H1 (cell line): ENCODE data around the gene AAK1. TPM values are rescaled to one million over a fixed set of nuclear protein-coding genes. Genes with fewer than 3 reads are reported as not detected.

Experiments used
- BRCA1 ChIP-seq: IDR thresholded peaks from 2 replicates; pipeline ENCODE4 v1.6.1; 2012; ENCODE audit warnings: low read depth, low read length, improper control_type of control experiment
- CBX5 ChIP-seq: fragments of 300-800, 300-1000 bp; sonication (generic); IDR thresholded peaks from 2 replicates; pipeline ENCODE4 v1.7.1; 2016; ENCODE audit warnings: antibody characterized with exemption, low read length, low read depth
- CHD7 ChIP-seq: fragments of 300-600 bp; sonication (generic); IDR thresholded peaks from 2 replicates; pipeline ENCODE4 v1.7.1; 2012; ENCODE audit warnings: low read length, moderate library complexity, mild to moderate bottlenecking, inconsistent platforms; ENCODE audit not compliant: insufficient replicate concordance
- CTBP2 ChIP-seq: IDR thresholded peaks from 2 replicates; pipeline ENCODE4 v1.7.0; 2011; ENCODE audit warnings: borderline replicate concordance, mild to moderate bottlenecking, moderate library complexity, mixed read lengths, low read length; ENCODE audit not compliant: insufficient read depth, insufficient read length
- JUND ChIP-seq: IDR thresholded peaks from 2 replicates; pipeline ENCODE4 v1.6.1; 2011; ENCODE audit warnings: mild to moderate bottlenecking, improper control_type of control experiment, low read length
- MAFK ChIP-seq: IDR thresholded peaks from 2 replicates; pipeline ENCODE4 v1.6.1; 2012; ENCODE audit warnings: low read depth, mild to moderate bottlenecking, improper control_type of control experiment, low read length
- MAX ChIP-seq: IDR thresholded peaks from 2 replicates; pipeline ENCODE4 v1.6.1; 2012; ENCODE audit warnings: inconsistent platforms
- SP2 ChIP-seq: IDR thresholded peaks from 2 replicates; pipeline ENCODE4 v1.6.1; 2012; ENCODE audit warnings: mild to moderate bottlenecking, low read length, inconsistent platforms
- SUZ12 ChIP-seq: fragments of 200-600 bp; sonication (generic); IDR thresholded peaks from 2 replicates; pipeline ENCODE4 v1.6.1; 2012; ENCODE audit warnings: mild to moderate bottlenecking, inconsistent platforms, low read length, moderate library complexity, mixed read lengths
- TAF1 ChIP-seq: IDR thresholded peaks from 2 replicates; pipeline ENCODE4 v1.6.1; 2011; ENCODE audit warnings: mild to moderate bottlenecking, low read depth, low read length
- polyA plus RNA-seq, 7 experiments: library from polyadenylated mRNA; depleted of rRNA in 3 of 7; stranded (reverse) in 5 of 7; unstranded in 2 of 7; fragments of >200 nt in 5 of 7; fragments of 200-250 nt in 2 of 7; gene quantifications; 1 replicate in 5 of 7; 2 replicates in 1 of 7; 4 replicates in 1 of 7; pipeline versions ENCODE4 v1.2.1 to v1.2.3, GENCODE V29; 2011 to 2013; ENCODE audit warnings: missing spikeins in 2 of 7, mixed read lengths in 2 of 7
- total RNA-seq: library from RNA; stranded (reverse); fragmentation: NEBNext Ultra II Directional; extraction: Animal tissue kit (Norgen Biotek cat#: 25700); gene quantifications from 2 replicates; pipeline ENCODE4 v1.2.1, GENCODE V29; 2021

Gene AAK1
- total and polyA plus RNA-seq, 2 of the 8 experiments (the other 6 are each of a cell fraction or from before 2014, with no cell fraction given): 10.0 to 40.5 TPM

- TF ChIP-seq CHD7: no peak
- no peak for TF ChIP-seq TAF1
- no peak for TF ChIP-seq JUND
- TF ChIP-seq MAX: no peak
- TF ChIP-seq MAFK: no peak
- TF ChIP-seq BRCA1: no peak
- TF ChIP-seq CTBP2: no peak
- TF ChIP-seq SP2: no peak
- TF ChIP-seq CBX5: no peak
- no peak for TF ChIP-seq SUZ12
Measured at GRCh38 chr2:69620870-69621269, 22.7 kb downstream of the AAK1 start (continued).
